Heart left ventricle (tissue), 16 donors: ENCODE results near the gene MIPOL1. TPM values are rescaled to one million over a fixed set of nuclear protein-coding genes. Genes with fewer than 3 reads are reported as not detected.

Source experiments
- ATAC-seq, 4 donors: fragments of 200-7000 bp; cut with Tn5 transposase; one replicate each; pipeline ENCODE4 v1.9.1; 2020 to 2022; ENCODE audit warnings: moderate library complexity in 4 of 4, mild to moderate bottlenecking in 3 of 4, moderate number of reproducible peaks in 1 of 4
- DNase-seq, 5 donors: peaks; one replicate each; pipeline ENCODE4 v3.0.0-alpha.2; 2020
- H3K27ac ChIP-seq, 12 donors: fragments of 200-600 bp; sonication (generic) in 4 of 12; one replicate each; pipeline versions ENCODE4 v1.5.0 to v1.8.0; 2016 to 2022; ENCODE audit warnings: mild to moderate bottlenecking in 2 of 12
- H3K27me3 ChIP-seq, 9 donors: fragments of 200-600 bp; sonication (generic) in 2 of 9; one replicate each; pipeline versions ENCODE4 v1.5.1 to v1.8.0; 2016 to 2022; ENCODE audit warnings: mild to moderate bottlenecking in 3 of 9
- H3K36me3 ChIP-seq, 9 donors: fragments of 200-600 bp; sonication (generic) in 2 of 9; one replicate each; pipeline versions ENCODE4 v1.5.0 to v1.8.0; 2018 to 2022; ENCODE audit warnings: mild to moderate bottlenecking in 2 of 9
- H3K4me1 ChIP-seq, 12 donors: fragments of 200-600 bp; sonication (generic) in 4 of 12; one replicate each; pipeline versions ENCODE4 v1.5.0 to v1.8.0; 2016 to 2022; ENCODE audit warnings: mild to moderate bottlenecking in 3 of 12
- H3K4me3 ChIP-seq, 12 donors: fragments of 200-600 bp; sonication (generic) in 4 of 12; one replicate each; pipeline versions ENCODE4 v1.5.0 to v1.8.0; 2017 to 2022; ENCODE audit warnings: mild to moderate bottlenecking in 9 of 12, moderate library complexity in 4 of 12
- H3K9me3 ChIP-seq, 12 donors: fragments of 200-600 bp; sonication (generic) in 4 of 12; one replicate each; pipeline versions ENCODE4 v1.5.0 to v1.8.0; 2016 to 2022; ENCODE audit warnings: mild to moderate bottlenecking in 1 of 12
- CTCF ChIP-seq, 12 donors: fragments of 200-600 bp; sonication (generic) in 4 of 12; IDR thresholded peaks; one replicate each; pipeline versions ENCODE4 v1.5.0 to v1.8.0; 2018 to 2022; ENCODE audit warnings: antibody characterized with exemption in 12 of 12, mild to moderate bottlenecking in 5 of 12
- POLR2A ChIP-seq, 2 donors: fragments of 450-650 bp; IDR thresholded peaks; one replicate each; pipeline ENCODE4 v1.6.1; 2017; ENCODE audit warnings: antibody characterized with exemption in 2 of 2, mild to moderate bottlenecking in 2 of 2, moderate library complexity in 2 of 2
- WGBS, 4 donors: extraction: QIAGEN DNeasy Blood & Tissue Kit in 2 of 4; methylation state at CpG; one replicate each; pipeline versions ENCODE4 v1.1.5 to v1.1.7; 2013 to 2018; 5-methylcytosine and 5-hydroxymethylcytosine counted together
- intact Hi-C, 10 donors: fragments of 100-400 bp; cut with DNase I; formaldehyde crosslinking; loops; one replicate each; pipeline versions ENCODE4 v1.11.1 to v1.14.2; 2022
- polyA plus RNA-seq, 2 donors: library from polyadenylated mRNA; stranded (reverse); fragments of 200-250 nt; gene quantifications; one replicate each; pipeline ENCODE4 v1.2.3, GENCODE V29; 2013
- total RNA-seq, 9 donors: library from RNA; depleted of rRNA in 2 of 9; stranded (reverse); fragments of >200 nt in 2 of 9; fragmentation: NEBNext Ultra II Directional in 3 of 9; extraction: Animal tissue kit (Norgen Biotek cat#: 25700) in 3 of 9; gene quantifications; one replicate each; pipeline versions ENCODE4 v1.1.0 to v1.2.4, GENCODE V29; 2016 to 2023
- donor health status: ischemic (EF 13 %, LVEDD 7.1; RV severe dilation, severe dysfunction).
- donor health status: healthy with polysubstance abuse.
- donor health status: DM: no; HTN: yes; CAD: no.
- donor health status: DM: no; HTN: no; CAD: no.
- donor health status: ischemic (EF 25% LVEDD 6.9; RV normal size, moderate dysfunction).
- donor health status: ischemic (EF 25% LVEDD 5.7; RV mildly dilated, moderate dysfunction).
- donor health status: healthy.
- donor health status: DM: yes; HTN: yes; CAD: no.
- donor health status: ischemic (EF 35%, LVEDD 5.7; RV mildly dilated, moderate dysfunction).
- donor health status: nonischemic (EF 11% LVEDD 7.7; RV severe dilation, severe dysfunction).
- donor health status: DM: yes; HTN: yes; CAD: no.
- donor health status: PGD.
- donor health status: ischemic (EF 29% LVEDD 5.4; RV normal size, mild dysfunction).
- donor health status: nonischemic (EF 23%, LVEDD 6.1; RV moderate dilation, normal function).

The MIPOL1 gene
- total and polyA plus RNA-seq, 11 donors = 0.99 to 7.3 (median 5.0) TPM

- intact Hi-C loops = no loop called here
- ATAC-seq (no peak), DNase-seq (no peak)
- H3K9me3 ChIP-seq = no peaks in the 10 kb centered on the region
- no peaks in the 10 kb centered on the region for H3K27me3 ChIP-seq
- no peaks in the 10 kb centered on the region for H3K36me3 ChIP-seq
- TF ChIP-seq CTCF (IDR thresholded peaks at IDR 0.05) (no peak), POLR2A (IDR thresholded peaks at IDR 0.05) (no peak)
- H3K4me3 ChIP-seq = no peak overlapping the region
- H3K4me1 ChIP-seq = peaks cover 0 to 15% (median 0%) of the 10 kb centered on the region in 12 donors
- WGBS, 4 donors = 71 to 89% (median 75%) methylated on average over 1 of the region's 1 CpG
- H3K27ac ChIP-seq = no peak overlapping the region
Observed at GRCh38 chr14:37195327-37195726, 2.4 kb upstream of the MIPOL1 start.

GRCh38 chr14:37196604-37197420 is 925 bp upstream of the MIPOL1 start:
- Histone ChIP-seq H3K4me1 (peaks cover 0 to 15% (median 0%) of the 10 kb centered on the region in 12 donors), H3K36me3 (no peaks in the 10 kb centered on the region), H3K27me3 (no peaks in the 10 kb centered on the region), H3K27ac (peak overlapping the region in 11 of 12 donors; percentile 80 to 91 (median 85)), H3K9me3 (no peaks in the 10 kb centered on the region), H3K4me3 (peak overlapping the region in 11 of 12 donors; percentile 40 to 90 (median 63))
- WGBS, 4 donors = 92 to 94% (median 93%) methylated on average over 17 of the region's 17 CpGs
- TF ChIP-seq CTCF (IDR thresholded peaks at IDR 0.05) = no peak
- no peak for TF ChIP-seq POLR2A (IDR thresholded peaks at IDR 0.05)
- intact Hi-C loops = loop anchor here in 2 of 10 donors (1.0 to 2.0 kb wide), 2 partner anchors 24 to 25 kb away; partner anchors contain the start of gene SLC25A21 (in 2 of the 2)
- DNase-seq (no peak), ATAC-seq (no peak)

- Histone ChIP-seq H3K27ac (peak overlapping the region; percentile 57 to 91 (median 85)), H3K4me1 (peaks cover 0 to 15% (median 0%) of the 10 kb centered on the region in 12 donors), H3K36me3 (no peaks in the 10 kb centered on the region), H3K9me3 (no peaks in the 10 kb centered on the region), H3K4me3 (peak overlapping the region; percentile 39 to 90 (median 63)), H3K27me3 (no peaks in the 10 kb centered on the region)
- TF ChIP-seq CTCF (IDR thresholded peaks at IDR 0.05) (peak in 1 of 12 donors; percentile 13), POLR2A (IDR thresholded peaks at IDR 0.05) (no peak)
- WGBS, 4 donors = 13 to 22% (median 18%) methylated on average over 11 of the region's 11 CpGs
- ATAC-seq = peak in 1 of 4 donors; percentile 13
- no peak for DNase-seq
- intact Hi-C loops = no loop called here
Observed at GRCh38 chr14:37198273-37198598, 499 bp downstream of the MIPOL1 start.

GRCh38 chr14:37198907-37199306 is 1.2 kb downstream of the MIPOL1 start:
- ATAC-seq (no peak), DNase-seq (no peak)
- intact Hi-C loops = no loop called here

More at GRCh38 chr14:37198907-37199306, 1.2 kb downstream of the MIPOL1 start:
- H3K27me3 ChIP-seq = no peaks in the 10 kb centered on the region
- no peaks in the 10 kb centered on the region for H3K9me3 ChIP-seq
- H3K27ac ChIP-seq = peak overlapping the region in 1 of 12 donors; percentile 85
- H3K4me1 ChIP-seq = peaks cover 0 to 15% (median 0%) of the 10 kb centered on the region in 12 donors
- TF ChIP-seq POLR2A (IDR thresholded peaks at IDR 0.05) (no peak), CTCF (IDR thresholded peaks at IDR 0.05) (no peak)
- H3K4me3 ChIP-seq = peak overlapping the region in 3 of 12 donors; percentile 57 to 90 (median 71)
- no peaks in the 10 kb centered on the region for H3K36me3 ChIP-seq
- 90 to 94% (median 92%) methylated on average over 5 of the region's 5 CpGs for WGBS, 4 donors
